NAMALWA (cell line): Measurements from ENCODE around the gene MAGI1.

ENCODE experiments used
- DNase-seq: peaks from one replicate; pipeline ENCODE4 v3.0.0-alpha.2; 2015; ENCODE audit warnings: low spot score

The MAGI1 gene

DNA sequence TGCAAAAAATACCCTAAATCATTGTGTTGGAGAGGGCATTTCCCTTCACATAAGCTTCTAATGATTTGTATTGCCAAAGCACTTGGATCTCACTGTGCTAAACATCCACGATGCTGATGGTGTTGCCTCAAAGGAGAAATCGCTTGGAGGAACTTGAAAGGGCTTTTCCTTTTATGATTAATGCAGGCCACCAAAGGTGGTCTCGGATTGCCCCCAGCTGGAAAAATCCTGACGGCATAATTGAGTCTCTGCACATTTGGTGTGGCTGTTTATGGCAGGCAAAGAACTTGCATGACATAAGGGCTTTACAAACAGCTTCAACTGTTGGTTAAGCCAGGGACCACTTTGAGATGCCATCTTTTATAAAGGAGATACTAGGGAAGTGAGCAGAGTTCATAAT, 687.0 kb downstream of the MAGI1 start:
- DNase-seq: no peak

- no peak for DNase-seq
Measured at GRCh38 chr3:65350801-65351476, 687.8 kb downstream of the MAGI1 start.

- no peak for DNase-seq
Measured at GRCh38 chr3:65348398-65348995, 690.2 kb downstream of the MAGI1 start.

- DNase-seq: no peak
Measured at GRCh38 chr3:65347166-65347565, 691.6 kb downstream of the MAGI1 start.

DNA sequence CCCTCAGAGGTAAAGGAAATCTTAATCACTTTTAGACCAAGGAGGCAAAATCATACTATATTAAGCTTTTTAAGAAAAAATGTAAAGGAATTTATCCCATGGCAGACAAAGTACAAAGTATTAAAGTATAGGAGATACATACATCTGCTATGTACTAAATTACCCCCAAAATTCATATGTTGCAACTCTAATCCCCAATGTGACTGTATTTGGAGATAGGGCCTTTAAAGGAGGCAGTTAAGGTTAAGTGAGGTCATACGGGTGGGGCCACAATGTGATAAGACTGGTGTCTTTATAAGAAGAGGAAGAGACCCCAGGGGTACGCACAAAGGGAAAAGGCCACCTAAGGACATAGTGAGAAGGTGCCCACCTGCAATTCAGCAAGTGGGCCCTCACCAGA, 693.9 kb downstream of the MAGI1 start:
- no peak for DNase-seq

GRCh38 chr3:65344444-65344843, 694.3 kb downstream of the MAGI1 start:
- no peak for DNase-seq

DNA sequence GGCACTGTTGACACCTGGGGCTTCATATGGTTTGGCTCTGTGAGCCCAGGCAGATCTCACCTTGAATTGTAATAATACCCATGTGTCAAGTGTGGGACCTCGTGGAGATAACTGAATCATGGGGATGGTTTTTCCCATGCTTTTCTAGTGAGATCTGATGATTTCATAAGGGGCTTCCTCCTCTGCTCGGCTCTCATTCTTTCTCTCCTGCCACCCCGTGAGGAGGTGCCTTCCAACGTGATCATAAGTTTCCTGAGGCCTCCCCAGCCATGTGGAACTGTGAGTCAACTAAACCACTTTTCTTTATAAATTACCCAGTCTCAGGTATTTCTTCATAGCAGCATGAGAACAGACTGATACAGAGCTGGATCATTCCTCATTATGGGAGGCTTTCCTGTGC, 695.0 kb downstream of the MAGI1 start:
- DNase-seq: no peak

DNA sequence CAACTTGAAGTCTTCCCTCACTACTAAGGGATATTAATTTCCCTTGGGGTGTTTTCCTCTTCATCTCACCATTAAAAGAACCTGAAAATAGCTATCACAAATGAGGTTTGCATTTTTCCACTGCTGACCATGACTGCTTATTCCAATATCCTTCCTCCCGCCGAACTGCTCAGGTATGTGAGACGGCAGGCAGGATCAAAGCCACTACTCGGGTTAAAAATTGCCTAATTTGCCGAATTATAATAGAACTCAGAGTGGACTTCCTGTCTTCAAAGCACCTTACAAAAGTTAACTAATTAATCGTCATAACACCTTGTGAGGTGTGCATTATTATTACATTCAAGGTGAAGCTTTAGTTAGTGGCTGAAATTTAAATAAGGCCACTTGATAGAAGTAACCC, 695.7 kb downstream of the MAGI1 start:
- no peak for DNase-seq

DNA sequence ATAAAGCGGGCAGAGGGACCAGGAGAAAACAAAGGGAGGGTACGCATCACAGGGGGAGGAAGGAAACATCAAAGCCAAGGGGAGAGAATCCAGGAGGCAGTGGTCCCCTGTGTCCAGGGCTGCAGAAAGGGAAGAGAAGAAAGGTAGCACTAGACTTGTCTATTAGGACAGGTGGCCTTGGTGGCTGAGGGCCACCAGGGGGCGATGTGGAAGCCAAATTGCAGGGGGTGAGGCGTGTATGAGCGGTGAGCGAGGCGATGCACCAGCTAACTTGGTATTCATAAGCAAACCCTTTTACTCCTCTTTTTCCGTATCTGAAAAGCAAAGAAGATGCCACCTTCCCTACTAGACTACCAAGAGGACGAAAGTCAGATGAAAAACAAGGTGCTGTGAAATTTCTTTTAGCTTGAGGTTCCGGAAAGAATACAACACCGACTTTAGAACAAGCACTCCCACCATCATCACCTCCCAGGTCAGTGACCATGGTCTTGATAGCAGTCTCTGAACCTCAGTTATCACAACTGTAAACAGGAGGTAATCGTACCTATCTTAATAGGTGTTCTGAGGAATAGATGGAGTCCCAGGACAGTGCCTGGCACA, 696.5 kb downstream of the MAGI1 start:
- DNase-seq: peak; percentile 38

GRCh38 chr3:65339192-65339740, 699.5 kb downstream of the MAGI1 start:
- no peak for DNase-seq

GRCh38 chr3:65338571-65338970, 700.1 kb downstream of the MAGI1 start:
- DNase-seq: no peak

DNA sequence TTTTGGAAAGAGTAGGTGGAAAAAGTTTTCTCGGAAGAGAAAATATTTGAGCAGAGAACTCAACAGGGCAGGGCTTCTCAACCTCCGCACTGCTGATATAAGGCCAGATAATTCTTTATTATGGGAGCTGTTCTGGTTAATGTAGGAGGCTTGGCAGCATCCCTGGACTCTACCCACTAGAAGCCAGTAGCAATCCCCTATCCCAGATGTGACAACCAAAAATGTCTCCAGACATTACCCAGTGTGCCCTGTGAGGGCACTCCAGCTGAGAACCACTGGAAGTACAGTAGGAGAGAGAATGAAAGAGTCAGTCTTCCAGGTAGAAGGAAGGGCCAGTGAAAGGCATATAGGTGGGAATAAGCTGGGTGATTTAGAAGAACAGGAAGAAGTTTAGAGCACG, 703.1 kb downstream of the MAGI1 start:
- no peak for DNase-seq

GRCh38 chr3:65334045-65334665, 704.6 kb downstream of the MAGI1 start:
- no peak for DNase-seq

- DNase-seq: no peak
Measured at GRCh38 chr3:65331730-65332129, 707.0 kb downstream of the MAGI1 start.

- DNase-seq: no peak
Measured at GRCh38 chr3:65330072-65330471, 708.6 kb downstream of the MAGI1 start.

DNA sequence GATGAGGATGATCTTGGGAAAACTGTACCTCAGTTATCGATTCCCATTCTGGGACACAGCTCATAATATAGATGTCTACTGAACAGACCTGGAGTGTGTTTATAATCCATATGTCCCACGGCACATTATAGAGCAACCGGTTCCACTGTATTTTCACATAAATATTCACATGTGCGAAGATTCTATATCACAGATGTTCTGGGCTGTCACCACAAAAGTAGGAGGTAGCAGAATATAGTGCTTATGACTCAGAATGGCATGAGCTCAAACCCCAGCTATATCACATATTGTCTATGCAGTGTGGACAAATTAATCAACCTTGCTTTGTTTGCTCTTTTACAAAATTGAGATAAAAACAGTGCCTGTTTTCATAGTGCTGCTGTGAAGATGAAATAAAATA, 710.6 kb downstream of the MAGI1 start:
- no peak for DNase-seq

GRCh38 chr3:65326574-65326973, 712.1 kb downstream of the MAGI1 start:
- no peak for DNase-seq

DNA sequence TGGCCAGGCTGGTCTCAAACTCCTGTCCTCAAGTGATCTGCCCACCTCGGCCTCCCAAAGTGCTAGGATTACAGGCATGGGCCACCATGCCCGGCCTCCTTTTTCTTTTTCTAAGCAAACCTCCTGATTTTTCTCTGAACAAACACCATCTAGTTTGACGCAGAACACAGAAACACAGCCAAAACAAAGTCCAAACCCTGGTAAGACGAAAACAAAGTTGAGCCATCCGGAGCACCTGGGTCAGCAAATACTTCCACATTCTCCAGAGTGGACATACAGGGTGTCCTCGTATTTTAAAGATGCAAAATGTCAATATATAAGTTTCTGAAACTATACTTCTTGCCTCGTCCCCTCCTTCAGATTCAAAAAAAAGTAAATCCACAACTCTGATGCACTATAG, 715.8 kb downstream of the MAGI1 start:
- DNase-seq: no peak

- DNase-seq: no peak
Measured at GRCh38 chr3:65318231-65318630, 720.5 kb downstream of the MAGI1 start.

DNA sequence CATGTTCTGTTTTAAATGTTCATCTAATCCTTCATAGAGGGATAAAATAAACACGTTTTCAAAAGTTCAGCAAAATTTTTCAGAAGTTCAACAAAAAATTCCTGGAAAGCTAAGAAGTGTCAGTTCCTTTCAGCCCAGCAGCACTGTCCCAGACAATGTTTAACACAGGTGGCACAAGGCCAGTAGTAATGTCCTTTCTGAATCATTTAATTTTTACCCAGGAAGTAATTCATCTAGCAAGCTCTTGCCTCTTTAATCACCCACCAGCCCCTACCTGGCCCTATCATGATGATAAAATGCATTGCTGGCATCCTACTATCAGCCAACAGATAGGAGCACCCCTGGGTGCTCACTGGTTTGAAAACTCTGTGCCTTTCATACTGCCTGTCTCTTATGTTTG, 723.8 kb downstream of the MAGI1 start:
- DNase-seq: no peak

- no peak for DNase-seq
Measured at GRCh38 chr3:65314269-65314668, 724.4 kb downstream of the MAGI1 start.

DNA sequence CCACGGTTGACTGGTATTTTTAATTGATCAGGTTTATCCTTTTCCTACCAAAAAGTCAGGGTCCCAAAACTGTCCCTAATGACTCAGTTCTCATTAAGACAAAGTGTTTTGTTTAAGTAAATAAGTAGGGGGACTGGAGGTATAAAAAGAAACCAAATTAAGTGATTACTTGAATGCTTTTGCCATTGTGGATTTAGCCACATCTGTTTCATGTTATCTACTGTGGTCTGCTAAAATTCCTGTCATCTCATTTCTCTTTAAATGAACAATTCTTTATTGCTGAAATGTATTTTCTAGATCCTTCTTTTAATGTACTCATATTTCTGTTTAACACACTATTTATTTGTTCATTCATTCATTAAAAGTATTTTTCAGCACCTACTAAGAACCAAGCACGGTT, 725.1 kb downstream of the MAGI1 start:
- no peak for DNase-seq

DNA sequence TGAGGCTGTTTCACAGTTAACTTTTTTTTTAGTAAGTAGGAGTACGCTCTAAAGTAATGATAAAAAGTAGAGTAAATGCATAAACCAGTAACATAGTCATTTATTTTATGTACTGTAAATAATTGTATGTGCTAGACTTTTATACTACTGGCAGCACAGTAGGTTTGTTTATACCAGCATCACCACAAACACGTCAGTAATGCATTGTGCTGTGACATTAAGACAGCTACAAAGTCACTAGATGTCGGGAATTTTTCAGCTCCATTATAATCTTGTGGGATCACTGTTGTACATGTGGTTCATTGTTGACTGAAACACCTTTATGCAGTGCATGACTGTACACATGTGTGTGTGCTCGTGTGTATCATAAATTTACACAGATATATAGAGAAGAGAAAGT, 732.9 kb downstream of the MAGI1 start:
- no peak for DNase-seq
